Uterus (tissue), 4 donors: ENCODE data around the gene CCDC157. TPM values are rescaled to one million over a fixed set of nuclear protein-coding genes. Genes with fewer than 3 reads are reported as not detected.
A peak's percentile ranks its signal among the peaks of the same experiment; 100 is the strongest.

ENCODE experiments used
- DNase-seq, 2 donors: peaks; one replicate each; pipeline ENCODE4 v3.0.0-alpha.2; 2019 to 2020
- H3K27ac ChIP-seq, 2 donors: fragments of 200-600 bp; sonication (generic); 1 replicate in 1 of 2; 2 replicates in 1 of 2; pipeline ENCODE4 v1.5.1; 2016 to 2018
- H3K27me3 ChIP-seq, 2 donors: fragments of 200-600 bp; sonication (generic); one replicate each; pipeline ENCODE4 v1.5.1; 2018 to 2019; ENCODE audit warnings: control low read depth in 1 of 2
- H3K36me3 ChIP-seq, 2 donors: fragments of 200-600 bp; sonication (generic); one replicate each; pipeline ENCODE4 v1.5.1; 2019; ENCODE audit warnings: control low read depth in 1 of 2
- H3K4me1 ChIP-seq, 2 donors: fragments of 200-600 bp; sonication (generic); one replicate each; pipeline ENCODE4 v1.5.1; 2018 to 2019; ENCODE audit warnings: control low read depth in 1 of 2
- H3K4me3 ChIP-seq, 2 donors: fragments of 200-600 bp; sonication (generic); 1 replicate in 1 of 2; 2 replicates in 1 of 2; pipeline ENCODE4 v1.5.1; 2018 to 2019; ENCODE audit warnings: mild to moderate bottlenecking in 1 of 2
- H3K9me3 ChIP-seq, 2 donors: fragments of 200-600 bp; sonication (generic); one replicate each; pipeline ENCODE4 v1.5.1; 2019; ENCODE audit warnings: control low read depth in 1 of 2
- POLR2A ChIP-seq, 2 donors: fragments of 450-650 bp; IDR thresholded peaks; one replicate each; pipeline ENCODE4 v1.6.1; 2016; ENCODE audit warnings: antibody characterized with exemption in 2 of 2, mild to moderate bottlenecking in 1 of 2, moderate library complexity in 1 of 2
- intact Hi-C: fragments of 100-400 bp; cut with DNase I; formaldehyde crosslinking; loops from one replicate; pipeline ENCODE4 v1.15.1; 2023; ENCODE audit warnings: low total_unique reads
- total RNA-seq, 4 donors: library from RNA; depleted of rRNA in 3 of 4; stranded (reverse); fragments of >200 nt in 3 of 4; gene quantifications; one replicate each; pipeline versions ENCODE4 v1.1.0 to v1.2.4, GENCODE V29; 2014 to 2023
- TF ChIP-seq, protein P1 (sequence below), 4 experiments: fragments of 200-600 bp in 2 of 4; fragments of 450-650 bp in 2 of 4; sonication (generic) in 2 of 4; IDR thresholded peaks; one replicate each; pipeline ENCODE4 v1.5.1; 2016 to 2019; ENCODE audit warnings: antibody characterized with exemption in 4 of 4, mild to moderate bottlenecking in 2 of 4, moderate library complexity in 1 of 4
- donor health status: DM: yes; HTN: yes; CAD: no.

The CCDC157 gene
- total RNA-seq, 4 donors from 2014 or later, result 2.9 to 6.8 (median 4.6) TPM; not detected in 1

DNA sequence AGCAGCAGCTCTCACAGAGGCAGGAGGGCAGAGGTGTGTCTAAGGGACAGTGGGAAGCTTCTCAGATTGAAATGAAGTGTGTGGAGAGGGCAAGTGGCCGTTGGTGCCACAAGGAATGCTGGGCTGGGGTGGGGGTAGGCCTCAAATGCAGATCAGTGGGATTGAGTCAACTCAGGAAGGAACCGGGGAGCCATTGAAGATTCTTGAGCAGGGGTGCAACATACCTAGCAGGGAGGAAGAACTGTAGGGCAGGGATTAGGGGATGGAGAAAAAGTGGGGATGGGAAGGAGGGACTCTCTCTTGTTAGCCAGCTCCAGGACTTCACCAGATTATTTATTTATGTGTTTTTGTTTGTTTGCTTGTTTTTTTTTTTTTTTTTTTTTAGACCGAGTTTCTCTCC lies 37.1 kb downstream of the CCDC157 start:
- no peak overlapping the region for H3K4me3 ChIP-seq
- DNase-seq, result no peak
- H3K9me3 ChIP-seq, result no peaks in the 10 kb centered on the region
- no peaks in the 10 kb centered on the region for H3K36me3 ChIP-seq
- H3K27ac ChIP-seq, result no peak overlapping the region
- no peaks in the 10 kb centered on the region for H3K4me1 ChIP-seq
- TF ChIP-seq POLR2A (IDR thresholded peaks at IDR 0.05), result no peak
- TF ChIP-seq, protein P1, sequence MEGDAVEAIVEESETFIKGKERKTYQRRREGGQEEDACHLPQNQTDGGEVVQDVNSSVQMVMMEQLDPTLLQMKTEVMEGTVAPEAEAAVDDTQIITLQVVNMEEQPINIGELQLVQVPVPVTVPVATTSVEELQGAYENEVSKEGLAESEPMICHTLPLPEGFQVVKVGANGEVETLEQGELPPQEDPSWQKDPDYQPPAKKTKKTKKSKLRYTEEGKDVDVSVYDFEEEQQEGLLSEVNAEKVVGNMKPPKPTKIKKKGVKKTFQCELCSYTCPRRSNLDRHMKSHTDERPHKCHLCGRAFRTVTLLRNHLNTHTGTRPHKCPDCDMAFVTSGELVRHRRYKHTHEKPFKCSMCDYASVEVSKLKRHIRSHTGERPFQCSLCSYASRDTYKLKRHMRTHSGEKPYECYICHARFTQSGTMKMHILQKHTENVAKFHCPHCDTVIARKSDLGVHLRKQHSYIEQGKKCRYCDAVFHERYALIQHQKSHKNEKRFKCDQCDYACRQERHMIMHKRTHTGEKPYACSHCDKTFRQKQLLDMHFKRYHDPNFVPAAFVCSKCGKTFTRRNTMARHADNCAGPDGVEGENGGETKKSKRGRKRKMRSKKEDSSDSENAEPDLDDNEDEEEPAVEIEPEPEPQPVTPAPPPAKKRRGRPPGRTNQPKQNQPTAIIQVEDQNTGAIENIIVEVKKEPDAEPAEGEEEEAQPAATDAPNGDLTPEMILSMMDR (IDR thresholded peaks at IDR 0.05), result no peak
- no peaks in the 10 kb centered on the region for H3K27me3 ChIP-seq
- intact Hi-C loops, result no loop called here

GRCh38 chr22:30396871-30397655 lies 40.3 kb downstream of the CCDC157 start, which contains the start of gene SEC14L2:
SEC14L2 (plus strand) TSS chr22:30397018; CDS start chr22:30397117, 99 bp downstream.
- intact Hi-C loops, result no loop called here

DNA sequence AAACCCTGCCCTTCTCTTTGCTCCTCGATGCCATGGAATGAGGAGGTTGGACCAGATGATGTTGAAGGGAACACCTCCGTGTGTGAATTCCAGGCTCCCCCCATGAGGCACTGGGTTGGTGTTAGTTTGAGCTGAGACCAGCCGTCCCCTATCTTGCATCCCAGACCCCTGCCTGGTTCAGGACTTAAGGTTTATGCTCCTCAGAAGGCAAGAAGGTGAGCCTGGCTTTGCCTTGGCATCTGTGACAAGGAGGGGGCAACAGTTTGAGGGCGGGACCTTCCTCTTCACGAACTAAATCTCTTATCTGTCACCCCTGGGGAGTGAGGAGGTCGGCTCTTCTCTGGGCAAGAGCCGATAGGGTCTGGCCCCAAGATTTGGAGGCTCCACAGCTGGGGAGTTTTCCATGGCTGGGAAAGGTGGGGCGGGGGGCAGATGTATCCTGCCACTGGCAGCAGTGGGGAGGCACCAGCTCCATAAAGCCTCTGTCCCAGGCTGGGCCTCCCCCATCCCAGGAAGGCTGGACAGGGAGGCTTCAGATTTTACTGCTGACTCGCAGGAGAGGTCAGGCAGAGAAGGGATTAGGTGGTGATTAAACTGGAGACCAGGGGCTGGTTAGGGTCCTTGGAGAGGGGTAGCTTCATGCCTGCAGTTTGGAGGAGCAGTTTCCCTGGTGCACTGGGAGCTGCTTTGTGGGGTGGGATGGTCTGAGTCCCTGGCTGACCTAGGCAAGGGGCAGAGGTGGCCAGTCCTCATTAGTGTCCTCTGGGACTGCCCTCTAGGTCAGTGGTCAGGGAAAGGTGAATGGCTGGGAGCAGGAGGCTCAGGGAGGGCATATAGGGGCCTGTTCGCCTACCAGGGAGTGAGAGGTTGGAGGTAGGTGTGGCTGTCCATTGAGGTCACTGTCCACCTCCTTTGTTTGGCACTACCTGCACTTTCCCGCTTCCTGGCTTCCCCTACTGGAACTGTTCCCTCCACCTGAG lies 41.1 kb downstream of the CCDC157 start:
- Histone ChIP-seq H3K9me3 (no peaks in the 10 kb centered on the region), H3K27ac (peak overlapping the region in 1 of 2 donors; percentile 66), H3K4me1 (no peaks in the 10 kb centered on the region), H3K4me3 (peak overlapping the region; percentile 34 to 66), H3K36me3 (no peaks in the 10 kb centered on the region), H3K27me3 (no peaks in the 10 kb centered on the region)
- DNase-seq, result no peak
- intact Hi-C loops, result no loop called here
- TF ChIP-seq, protein P1 (IDR thresholded peaks at IDR 0.05), result no peak
- no peak for TF ChIP-seq POLR2A (IDR thresholded peaks at IDR 0.05)

More at GRCh38 chr22:30396871-30397655, 40.3 kb downstream of the CCDC157 start, which contains the start of gene SEC14L2:
- no peaks in the 10 kb centered on the region for H3K4me1 ChIP-seq
- H3K36me3 ChIP-seq, result no peaks in the 10 kb centered on the region
- no peaks in the 10 kb centered on the region for H3K9me3 ChIP-seq
- no peaks in the 10 kb centered on the region for H3K27me3 ChIP-seq
- H3K4me3 ChIP-seq, result peak within 1 kb of the TSS; percentile 34 to 66
- DNase-seq, result peak; percentile 68 to 73
- H3K27ac ChIP-seq, result peak within 1 kb of the TSS; percentile 5 to 66
- TF ChIP-seq, protein P1 (IDR thresholded peaks at IDR 0.05), result no peak
- peak; percentile 24 to 54 for TF ChIP-seq POLR2A (IDR thresholded peaks at IDR 0.05)

GRCh38 chr22:30398685-30399680 lies 42.2 kb downstream of the CCDC157 start:
- intact Hi-C loops, result no loop called here
- Histone ChIP-seq H3K4me3 (no peak overlapping the region), H3K27ac (peak overlapping the region in 1 of 2 donors; percentile 5)

More at GRCh38 chr22:30398685-30399680, 42.2 kb downstream of the CCDC157 start:
- Histone ChIP-seq H3K36me3 (no peaks in the 10 kb centered on the region), H3K9me3 (no peaks in the 10 kb centered on the region), H3K27me3 (no peaks in the 10 kb centered on the region), H3K4me1 (no peaks in the 10 kb centered on the region)
- TF ChIP-seq POLR2A (IDR thresholded peaks at IDR 0.05), result no peak
- TF ChIP-seq, protein P1 (IDR thresholded peaks at IDR 0.05), result no peak
- DNase-seq, result no peak
